Astrocyte of the hippocampus (primary cell): Measurements from ENCODE around the gene SEMA5A.

Source experiments
- DNase-seq: peaks from one replicate; pipeline ENCODE4 v3.0.0; 2011; ENCODE audit warnings: low read depth, low spot score

Gene SEMA5A

GRCh38 chr5:9547122-9547947 lies 1.5 kb upstream of the SEMA5A start:
- peak; percentile 85 for DNase-seq

DNA sequence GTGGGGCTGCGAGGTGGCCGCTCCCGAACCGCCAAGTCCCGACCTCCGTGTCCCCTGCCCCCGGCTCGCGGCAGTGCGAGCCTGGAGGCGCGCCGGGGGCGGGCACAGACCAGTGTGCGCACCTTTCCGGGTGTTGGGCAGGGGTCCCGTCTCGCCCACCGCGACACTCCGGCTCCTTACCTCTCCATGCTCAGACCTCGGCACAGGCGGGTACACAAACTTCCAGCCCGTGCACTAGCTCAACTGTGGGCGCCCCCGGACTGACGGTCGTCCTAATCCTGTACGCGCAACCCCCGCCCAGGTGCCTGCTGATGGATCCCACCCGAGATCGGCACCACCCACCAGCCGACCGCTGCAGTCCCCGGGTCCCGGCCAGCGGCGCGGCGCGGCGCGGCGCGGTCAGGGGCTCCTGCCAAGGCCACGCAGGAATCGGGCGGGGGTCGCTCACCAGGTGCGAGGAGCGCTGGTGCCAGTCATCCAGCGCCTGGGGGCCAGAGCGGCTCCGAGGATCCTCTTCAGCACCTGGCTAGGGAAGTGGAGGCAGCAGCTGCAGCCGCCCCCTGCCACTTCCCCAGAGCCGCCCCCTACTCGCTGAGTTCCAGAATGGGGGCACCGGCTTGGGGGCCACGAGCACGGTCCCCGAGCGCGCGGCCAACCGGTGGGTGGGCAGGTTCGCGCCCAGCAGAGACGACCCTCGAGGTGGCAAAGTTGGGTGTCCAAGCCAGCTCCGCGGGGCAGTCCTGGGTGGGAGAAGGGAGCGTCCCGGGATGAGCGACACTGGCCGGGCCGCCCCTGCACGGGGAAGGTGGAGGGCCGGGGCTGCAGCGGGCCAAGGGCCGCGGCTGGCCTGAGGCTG lies 511 bp downstream of the SEMA5A start:
- no peak for DNase-seq

DNA sequence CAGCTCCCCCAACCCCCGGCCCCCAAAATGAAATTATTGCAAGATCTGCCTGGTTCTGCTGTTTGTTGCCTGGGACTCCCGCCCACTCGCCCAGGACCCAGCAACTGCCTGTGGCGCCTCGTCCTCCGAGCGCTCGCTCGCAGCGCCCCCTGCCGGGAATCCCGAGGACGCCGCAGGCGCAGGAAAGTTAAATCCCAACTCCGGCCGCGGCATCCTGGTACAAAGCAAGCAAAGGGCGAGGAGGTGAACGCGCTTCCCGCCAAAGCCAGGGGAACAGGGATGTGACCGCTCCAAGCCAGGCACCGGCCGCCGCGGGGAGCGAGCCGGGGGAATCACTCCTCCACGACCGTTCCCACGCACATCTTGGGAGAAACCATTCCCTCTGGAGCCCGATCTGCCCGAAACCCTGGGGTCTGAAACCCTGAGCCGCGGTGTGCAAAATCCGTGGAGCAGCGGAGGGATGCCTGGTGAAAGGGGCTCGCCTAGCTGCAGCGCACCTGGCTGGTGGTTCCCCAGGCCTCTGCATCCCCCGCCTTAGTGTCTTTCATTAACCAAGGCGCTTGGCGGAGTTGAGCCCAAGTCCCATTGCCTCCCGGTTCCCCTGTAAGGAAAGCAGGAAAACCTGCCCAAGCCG lies 1.3 kb downstream of the SEMA5A start:
- peak; percentile 96 for DNase-seq

- no peak for DNase-seq
These were observed 1.8 kb downstream of the SEMA5A start for GRCh38 chr5:9544056-9544455.

- no peak for DNase-seq
These were observed 2.5 kb downstream of the SEMA5A start for GRCh38 chr5:9543311-9543920.

DNA sequence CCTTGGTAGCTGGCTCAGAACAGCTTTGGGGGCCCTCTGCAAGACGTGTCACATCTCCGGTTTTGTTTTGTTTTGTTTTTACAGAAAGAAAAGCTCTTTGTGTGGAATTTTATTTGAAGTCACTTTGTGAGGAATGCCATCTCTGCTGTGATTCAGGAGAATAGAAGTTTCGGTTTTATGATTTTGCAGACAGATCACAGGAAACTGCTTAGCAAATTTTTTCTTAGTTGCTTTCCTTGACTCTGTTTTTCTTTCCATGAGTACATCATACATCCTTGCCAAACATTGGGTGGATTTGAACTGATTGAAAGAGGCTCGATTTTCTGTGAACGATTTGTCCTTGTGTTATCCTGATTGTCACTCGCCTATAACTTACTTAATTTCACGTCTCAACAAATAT lies 5.1 kb downstream of the SEMA5A start:
- peak; percentile 56 for DNase-seq

DNA sequence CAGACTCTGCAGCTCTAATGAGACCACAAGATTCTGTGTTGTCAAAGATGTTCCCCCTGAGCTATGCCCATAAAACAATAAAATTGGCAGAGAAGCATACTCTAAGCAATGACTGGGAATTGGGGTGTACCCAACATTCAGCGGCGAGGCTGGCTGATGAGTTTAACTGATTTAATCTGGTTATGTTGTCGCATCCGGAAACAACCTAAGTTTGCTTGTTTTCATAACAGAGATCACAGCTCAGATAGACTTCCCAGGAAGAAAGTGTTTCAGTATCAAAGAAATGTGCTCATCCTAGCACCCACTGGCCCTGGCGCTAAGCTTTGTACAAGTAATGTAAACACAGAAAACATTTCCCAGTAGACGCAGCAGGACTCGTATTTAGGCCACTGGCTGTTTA lies 7.4 kb downstream of the SEMA5A start:
- DNase-seq = no peak

- no peak for DNase-seq
These were observed 8.4 kb downstream of the SEMA5A start for GRCh38 chr5:9537223-9538141.

DNA sequence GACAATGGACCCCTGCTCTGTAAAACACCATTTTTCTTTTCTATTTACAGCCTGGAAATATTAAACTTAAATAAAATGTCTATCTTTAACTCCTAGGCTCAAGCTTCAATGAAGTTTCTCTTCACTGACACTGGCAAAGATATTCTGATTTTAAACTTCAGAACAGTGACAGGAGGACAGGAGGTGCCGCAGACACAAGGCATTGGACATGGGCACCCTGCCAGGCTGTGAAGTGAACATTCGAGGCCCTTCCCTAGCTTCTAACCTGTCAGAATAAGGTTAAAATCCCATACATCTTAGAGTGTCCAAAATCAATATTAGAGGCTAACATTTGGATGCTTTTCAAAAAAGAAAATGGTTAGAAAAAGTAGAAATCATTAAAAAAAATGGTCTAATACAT lies 9.2 kb downstream of the SEMA5A start:
- no peak for DNase-seq

DNA sequence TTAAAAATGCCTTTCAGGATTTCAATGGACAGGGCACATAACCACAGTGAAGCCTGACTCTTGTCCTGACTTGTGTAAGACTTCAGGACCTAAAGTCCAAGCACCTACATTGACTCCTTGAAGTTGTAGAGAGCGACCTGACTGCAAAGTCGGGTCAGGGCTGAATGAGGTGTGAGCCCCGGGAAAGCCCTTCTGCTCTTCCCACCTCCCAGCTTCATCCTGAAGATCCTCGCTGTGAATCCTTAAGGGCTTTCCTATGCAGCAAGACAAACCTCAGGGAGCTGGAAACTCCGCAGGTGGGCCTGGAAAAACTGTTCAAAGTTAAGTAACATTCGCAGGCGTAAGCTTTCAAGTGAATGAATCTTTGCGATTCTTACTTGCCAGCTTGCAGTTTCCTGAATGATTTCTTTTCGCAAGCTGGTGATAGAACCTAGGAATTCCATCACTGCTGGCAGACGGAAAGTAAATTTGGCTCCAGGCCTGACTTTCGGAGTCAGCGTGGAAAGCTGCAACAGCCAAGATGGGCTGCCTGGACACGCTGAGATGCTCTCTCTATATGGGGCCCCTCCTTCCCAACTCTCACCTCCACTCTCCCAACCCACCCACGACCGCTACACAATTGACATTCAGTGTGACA lies 10.9 kb downstream of the SEMA5A start:
- DNase-seq = peak; percentile 76

DNA sequence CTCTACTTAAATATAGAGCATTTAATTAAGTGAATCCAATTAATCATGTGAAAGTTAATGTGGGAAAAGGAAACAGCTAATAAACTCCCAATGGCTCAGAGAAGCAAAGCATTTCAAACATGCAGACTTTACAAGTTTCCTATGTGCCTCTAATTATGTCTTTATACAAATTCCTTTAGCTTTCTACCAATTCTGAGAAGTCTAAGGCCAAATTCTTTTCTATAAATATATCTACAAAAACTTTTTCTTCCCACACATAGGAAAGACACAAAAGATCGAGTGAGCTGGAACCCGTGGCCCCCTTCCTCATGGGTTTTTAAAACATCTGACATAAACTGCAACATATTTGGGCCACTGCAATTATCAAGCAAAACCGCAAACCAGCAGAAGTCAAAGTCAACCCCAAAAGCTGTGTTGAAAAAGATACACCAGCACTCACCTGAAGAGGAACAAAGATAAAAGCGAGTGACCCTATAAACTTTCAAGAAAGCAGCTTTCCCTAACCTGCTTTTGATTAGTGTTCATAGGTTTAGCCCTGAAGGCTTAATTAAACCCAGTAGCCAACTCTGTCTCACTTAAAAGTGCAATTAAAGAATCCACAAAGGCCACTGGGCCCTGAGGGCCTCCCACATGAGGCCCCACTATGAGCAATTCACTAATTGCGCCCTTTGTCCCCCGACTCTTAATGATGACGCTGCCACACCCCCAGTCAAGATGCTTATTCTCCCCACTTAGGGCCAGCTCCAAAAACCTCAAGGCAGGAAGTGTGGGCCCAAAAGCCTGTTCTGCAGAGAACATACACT lies 12.1 kb downstream of the SEMA5A start:
- no peak for DNase-seq

DNA sequence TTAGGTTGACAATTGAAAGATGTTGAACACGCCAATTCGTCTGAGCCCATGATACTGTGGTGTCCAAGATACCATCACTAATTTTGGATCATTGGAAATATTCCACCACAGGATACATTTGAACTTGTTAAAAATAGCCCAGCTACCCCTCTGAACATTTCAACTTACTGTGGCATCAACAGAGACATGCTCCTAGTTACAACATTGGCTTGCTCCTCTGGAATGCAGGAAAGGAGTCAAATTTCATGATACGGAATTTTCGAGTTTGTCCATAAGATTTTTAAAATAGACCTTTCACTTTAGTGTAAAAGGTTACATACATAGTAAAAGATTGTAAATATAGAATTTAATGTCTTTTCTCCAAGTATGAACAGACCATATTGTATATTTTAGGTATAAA lies 12.8 kb downstream of the SEMA5A start:
- DNase-seq = no peak

GRCh38 chr5:9529513-9529912 lies 16.4 kb downstream of the SEMA5A start:
- no peak for DNase-seq

DNA sequence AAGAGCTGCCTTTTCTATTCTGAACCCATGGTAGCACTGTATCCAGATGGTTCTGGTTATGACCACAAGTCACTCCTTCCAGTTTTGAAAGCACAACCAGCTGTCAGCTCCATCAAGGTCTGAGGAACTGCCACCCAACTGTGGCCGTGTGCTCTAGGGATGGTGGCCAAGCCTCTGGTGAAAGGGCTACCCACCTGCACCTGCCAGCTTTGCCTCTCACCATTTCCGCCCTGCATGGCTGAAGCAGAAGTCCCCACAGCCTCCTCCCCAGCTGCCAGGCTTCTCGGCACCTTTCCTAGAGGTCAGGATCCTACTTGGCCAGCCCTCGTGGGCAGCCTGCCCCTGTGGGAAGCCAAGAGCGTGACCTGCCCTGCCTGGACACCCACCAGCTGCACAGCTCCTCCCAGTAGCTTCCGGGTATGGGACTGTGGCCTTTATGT lies 16.8 kb downstream of the SEMA5A start:
- no peak for DNase-seq

DNA sequence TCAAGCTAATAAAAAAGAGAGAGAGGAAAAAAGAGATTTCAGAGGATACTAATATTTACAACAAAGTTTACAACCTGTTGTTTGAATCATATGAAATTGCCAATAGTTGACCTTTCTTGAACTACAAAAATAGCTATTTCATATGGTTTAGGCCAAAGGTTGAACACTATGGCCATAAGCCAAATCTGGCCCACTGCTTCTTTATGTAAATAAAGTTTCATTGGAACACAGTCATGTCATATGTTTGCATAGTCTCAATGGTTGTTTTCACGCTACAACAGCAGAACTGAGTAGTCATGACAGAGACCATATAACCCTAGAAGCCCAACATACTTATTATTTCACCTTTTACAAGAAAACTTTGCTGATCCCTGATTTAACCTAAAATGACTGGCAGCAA lies 20.9 kb downstream of the SEMA5A start:
- no peak for DNase-seq

- DNase-seq = peak; percentile 73
These were observed 22.6 kb downstream of the SEMA5A start for GRCh38 chr5:9523090-9523823.

GRCh38 chr5:9519537-9519936 lies 26.3 kb downstream of the SEMA5A start:
- DNase-seq = peak; percentile 88

DNA sequence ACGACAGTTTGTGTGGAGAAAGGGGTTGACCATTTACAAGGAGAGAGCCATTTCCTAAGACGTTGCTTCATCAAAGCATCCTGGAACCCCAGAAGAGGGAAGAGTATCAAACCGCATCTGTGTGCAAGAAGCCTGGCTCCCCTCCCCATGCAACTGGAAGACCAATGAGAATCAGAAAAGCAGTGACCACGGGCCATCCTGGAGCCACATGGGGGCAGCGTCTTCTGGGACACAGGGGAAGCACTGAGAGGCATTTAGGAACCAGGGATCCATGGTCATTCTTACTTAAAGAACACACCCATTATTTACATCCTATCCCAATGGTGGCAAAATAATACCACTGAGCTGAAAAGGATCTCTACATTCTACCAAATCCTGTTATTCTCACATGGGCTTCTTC lies 29.3 kb downstream of the SEMA5A start:
- no peak for DNase-seq

DNA sequence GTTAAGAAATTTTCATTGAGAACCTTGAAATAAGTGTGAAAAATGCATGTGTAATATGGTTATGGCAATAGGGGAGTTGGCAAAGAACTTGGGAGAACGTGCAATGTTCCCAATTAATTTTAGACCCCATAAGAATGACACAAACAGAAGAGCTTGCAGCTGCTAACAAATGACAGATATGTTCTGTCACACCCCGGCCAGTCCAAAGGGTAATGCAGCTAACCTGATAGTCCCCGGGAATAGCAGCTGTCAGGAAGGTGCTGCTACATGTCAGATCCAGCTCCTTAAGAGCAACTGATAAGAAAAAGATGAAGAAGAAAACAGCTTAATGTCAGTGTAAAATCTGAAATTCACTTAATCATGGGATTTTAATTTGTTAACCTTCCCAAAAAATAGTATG lies 30.4 kb downstream of the SEMA5A start:
- no peak for DNase-seq
